HPDE6-E6E7 (cell line): ENCODE results near the gene LAIR2.

ENCODE experiments used
- DNase-seq: peaks from one replicate; pipeline ENCODE4 v3.0.0; 2011; ENCODE audit warnings: missing footprints; ENCODE audit errors: extremely low spot score

LAIR2 gene

GRCh38 chr19:54502518-54503048 is at the start of gene LAIR2:
LAIR2 (plus strand) TSS chr19:54502831; CDS start chr19:54502919, 88 bp downstream.
- no peak for DNase-seq

- DNase-seq = no peak
These were observed 48.5 kb upstream of the LAIR2 start for GRCh38 chr19:54453921-54454780.

- DNase-seq = no peak
These were observed 47.6 kb upstream of the LAIR2 start for GRCh38 chr19:54454781-54455675.

DNA sequence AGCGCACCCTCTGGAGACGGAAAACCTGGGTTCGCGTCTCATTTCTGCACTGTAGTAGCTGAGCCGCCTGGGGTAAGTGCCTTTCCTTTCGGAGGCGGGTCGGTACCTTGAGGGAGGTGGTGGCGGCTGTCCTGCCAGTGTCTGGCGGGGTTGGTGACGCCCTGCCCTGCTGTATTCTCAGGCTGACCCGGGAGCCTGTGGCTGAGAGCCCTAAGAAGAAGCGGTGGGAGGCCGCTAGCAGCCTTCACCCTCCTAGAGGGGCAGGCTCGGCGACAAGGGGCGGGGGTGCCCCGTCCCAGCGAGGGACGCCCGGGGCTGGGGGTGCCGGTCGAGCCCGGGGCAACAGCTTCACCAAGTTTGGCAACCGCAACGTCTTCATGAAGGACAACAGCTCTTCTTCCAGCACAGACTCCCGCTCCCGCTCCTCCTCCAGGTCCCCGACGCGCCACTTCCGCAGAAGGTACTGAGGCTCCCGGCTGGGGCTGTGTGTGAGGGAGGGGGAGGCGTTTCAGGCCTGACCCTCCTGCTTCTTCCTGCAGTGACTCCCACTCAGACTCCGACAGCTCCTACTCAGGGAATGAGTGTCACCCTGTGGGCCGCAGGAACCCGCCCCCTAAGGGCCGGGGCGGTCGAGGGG is 46.7 kb upstream of the LAIR2 start:
- DNase-seq = no peak

- no peak for DNase-seq
These were observed 45.9 kb upstream of the LAIR2 start for GRCh38 chr19:54456423-54457373.

GRCh38 chr19:54457773-54458647 is 44.6 kb upstream of the LAIR2 start:
- DNase-seq = no peak

DNA sequence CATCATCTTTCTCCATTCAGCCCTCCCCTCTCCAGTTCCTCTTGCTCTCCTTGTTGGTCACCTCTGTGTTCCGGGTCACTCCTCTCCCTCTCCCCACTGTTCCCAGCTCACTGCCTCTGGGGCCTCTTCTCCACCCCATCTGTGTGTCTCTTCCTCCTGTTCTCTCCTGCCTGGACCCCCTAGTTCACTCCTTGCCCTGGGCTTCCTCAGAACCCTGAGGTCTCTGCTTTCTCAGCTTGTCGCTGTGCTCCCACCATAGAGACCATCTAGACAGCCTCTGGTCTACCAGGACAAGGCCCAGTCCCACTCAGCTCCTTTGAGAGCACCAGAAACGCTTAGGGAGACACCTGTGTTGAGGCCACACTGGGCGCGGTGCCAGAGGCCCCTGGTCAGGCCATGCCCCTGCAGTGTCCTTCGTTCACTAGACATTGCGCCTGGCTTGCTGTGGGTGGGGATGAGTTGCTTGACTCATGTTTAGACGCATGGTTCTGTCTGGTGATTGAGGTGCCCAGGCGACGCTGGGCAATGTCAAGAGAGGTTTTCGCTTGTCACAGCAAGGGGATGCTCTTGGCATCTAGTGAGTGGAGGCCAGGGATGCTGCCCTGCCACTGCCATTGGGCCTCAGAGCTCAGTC is 43.9 kb upstream of the LAIR2 start:
- DNase-seq = no peak

DNA sequence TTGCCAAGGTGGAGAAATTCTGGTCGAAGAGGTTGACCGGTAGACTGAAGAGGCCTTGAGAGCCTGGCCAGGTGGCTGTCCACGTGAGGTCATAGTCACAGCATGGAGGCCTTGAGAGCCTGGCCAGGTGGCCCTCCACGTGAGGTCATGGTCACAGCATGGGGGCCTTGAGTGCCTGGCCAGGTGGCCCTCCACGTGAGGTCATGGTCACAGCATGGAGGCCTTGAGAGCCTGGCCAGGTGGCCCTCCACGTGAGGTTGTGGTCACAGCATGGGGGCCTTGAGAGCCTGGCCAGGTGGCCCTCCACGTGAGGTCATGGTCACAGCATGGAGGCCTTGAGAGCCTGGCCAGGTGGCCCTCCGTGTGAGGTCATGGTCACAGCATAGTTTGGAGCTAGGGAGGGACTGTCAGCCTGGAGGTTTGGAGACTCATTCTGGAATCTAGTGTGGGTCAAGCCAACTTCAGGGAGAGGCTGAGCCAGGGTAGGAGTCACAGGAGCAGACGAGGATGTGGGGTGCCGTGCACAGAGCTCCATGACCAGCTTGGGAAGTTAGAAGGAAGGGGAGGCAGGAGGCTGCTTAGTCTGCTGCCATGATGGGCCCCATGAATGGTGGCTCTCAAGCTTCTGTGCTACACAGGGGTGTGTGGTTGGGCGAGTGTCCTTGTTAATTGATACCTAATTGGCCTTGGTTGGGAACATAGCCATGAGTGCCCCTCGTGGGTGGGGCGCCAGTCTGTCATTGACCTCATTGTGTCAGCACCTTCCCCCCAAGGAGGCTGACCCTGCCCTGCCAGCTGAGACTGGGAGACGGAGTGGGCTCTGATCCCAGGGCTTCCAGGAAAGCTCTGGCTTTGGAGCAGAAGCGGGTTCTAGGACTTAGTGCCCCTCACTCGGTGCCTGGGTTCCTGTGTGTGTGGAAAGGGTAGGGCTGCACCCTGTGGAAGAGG is 43.1 kb upstream of the LAIR2 start:
- DNase-seq = no peak

DNA sequence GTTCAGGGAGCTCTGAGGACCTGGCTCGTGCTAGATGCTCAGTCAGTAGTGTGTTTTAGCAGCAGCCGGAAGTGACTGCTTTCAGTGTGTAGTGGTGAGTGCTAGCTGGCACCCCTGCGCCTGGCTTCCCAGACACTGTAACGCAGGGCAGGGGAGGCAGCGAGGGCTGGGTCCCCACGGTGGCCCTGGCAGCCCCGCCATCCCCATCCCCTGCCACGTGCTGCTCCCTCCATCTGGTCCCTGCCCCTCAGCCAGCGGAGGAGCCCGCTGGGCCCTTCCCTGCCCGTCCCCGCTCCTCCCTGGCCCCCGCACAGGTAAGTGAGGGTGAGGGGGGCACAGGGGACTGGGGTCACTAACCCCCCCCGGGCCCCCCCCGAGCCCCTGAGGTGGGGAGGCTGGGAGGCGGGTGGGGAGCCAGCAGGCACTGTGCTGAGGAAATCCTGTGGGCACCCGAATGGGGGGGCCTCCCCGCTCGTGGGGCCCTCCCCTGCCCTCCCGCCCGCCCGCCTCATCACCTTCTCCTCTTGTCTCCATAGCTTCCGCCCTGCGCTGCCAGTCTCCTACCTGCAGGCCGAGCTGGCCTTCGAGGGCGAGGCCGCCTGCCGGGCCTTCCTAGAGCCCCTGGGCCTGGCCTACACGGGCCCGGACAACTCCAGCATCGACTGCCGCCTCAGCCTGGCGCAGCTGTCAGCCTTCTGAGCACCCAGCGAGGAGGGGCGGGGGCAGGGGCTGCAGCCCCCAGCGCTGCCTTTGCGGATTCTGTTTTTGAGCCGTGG is 42.2 kb upstream of the LAIR2 start:
- no peak for DNase-seq

GRCh38 chr19:54461210-54461609 is 41.4 kb upstream of the LAIR2 start:
- no peak for DNase-seq

DNA sequence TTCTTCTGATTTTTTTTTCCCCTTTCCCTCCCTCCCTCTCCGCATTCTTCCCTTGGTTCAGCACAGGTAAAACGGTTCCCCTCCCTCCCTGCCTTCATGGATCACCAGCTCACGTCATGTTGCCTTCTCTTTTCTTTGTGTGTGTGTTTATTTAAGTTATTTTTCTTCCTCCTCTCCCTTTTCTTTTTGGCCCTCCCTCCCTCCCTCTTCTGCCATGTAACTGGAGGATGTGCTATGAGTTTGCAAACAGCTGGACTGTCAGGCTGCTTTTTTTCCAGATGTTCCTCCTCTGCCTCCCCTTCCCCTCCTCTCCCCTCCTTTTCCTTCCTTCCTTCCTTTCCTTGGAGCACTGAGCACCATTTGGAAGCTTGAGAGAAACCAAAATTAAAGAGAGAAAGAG is 41.0 kb upstream of the LAIR2 start:
- no peak for DNase-seq

DNA sequence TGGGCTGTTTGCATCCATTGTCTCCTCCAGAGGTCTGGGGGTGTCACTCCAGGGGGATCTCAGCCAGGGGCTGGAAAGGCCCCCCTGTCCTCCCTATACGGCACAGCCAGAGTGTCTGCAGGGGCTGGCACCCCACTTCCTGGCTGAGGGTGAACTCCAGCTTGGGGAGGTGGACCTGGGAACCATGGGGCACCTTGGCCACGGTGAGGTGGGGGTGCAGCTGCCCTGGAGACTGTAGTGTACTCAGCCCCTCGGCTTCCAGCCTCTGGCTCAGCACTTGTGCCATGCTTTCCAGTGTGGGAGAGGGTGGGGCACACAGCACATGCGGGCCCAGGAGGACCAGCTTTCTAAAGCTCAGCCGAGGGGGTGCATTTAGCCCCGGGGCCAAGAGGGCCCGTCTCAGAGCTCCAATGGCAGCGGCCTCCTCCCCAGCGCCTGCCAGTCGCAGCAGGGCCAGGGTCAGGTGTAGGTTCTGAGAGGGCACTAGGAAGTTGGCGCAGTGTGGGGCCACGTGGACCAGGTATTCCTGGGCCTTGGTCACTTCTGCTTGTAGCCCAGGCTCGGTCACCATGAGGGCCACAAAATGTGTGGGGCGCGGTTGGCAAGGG is 40.5 kb upstream of the LAIR2 start:
- no peak for DNase-seq

DNA sequence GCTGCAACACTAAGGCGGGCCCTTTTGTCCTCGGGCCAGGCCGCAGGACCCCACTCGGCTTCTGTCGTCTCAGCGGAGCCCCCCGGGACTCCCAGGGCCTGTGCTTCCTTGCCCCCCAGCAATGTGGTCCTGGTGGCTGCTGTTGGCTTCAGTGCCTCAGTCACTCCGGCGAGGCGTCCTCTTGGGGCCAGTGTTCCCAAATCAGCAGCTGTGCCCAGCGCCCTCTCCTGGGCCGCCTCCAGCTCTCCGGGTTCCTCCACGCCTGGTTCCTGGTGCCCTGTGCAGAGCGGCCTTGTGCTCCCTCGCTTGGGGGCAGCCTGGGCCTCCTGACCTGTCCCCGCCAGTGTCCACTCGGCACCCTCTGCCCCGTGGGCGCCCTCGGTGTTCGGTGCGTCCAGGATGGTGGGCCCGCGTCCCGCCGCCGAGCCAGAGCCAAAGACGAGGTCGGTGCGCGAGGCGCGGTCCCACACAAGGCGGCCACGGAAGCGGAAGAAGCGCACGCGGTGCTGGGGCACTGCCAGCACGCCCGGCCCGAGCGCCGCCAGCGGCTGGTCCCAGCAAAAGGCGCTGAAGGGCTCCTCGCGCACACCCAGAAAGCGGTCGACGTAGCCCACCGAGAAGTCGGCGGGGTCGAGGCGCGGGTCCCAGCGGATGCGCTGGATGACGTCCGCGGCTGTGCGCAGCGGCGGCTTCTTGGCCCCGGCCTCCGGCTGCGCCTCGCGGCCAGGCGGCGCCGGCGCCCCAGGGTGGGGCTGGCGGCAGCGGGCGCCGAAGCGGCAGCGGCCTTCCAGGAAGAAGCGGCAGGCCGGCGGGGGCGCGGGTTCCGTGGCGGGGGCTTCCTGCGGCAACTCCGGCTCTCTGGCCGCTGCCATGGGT is 39.7 kb upstream of the LAIR2 start:
- DNase-seq = no peak

GRCh38 chr19:54463531-54464043 is 39.0 kb upstream of the LAIR2 start, which contains the start of gene LENG9:
LENG9 (minus strand) TSS chr19:54463778; CDS start chr19:54463526, 252 bp downstream.
- peak; percentile 84 for DNase-seq

GRCh38 chr19:54464044-54464629 is 38.5 kb upstream of the LAIR2 start:
- DNase-seq = peak; percentile 73
